K562 (cell line): ENCODE measurements around the gene NCF2. TPM values are rescaled to one million over a fixed set of nuclear protein-coding genes. Genes with fewer than 3 reads are reported as not detected.

ENCODE experiments used
- ATAC-seq: fragments of 200-7000 bp; cut with Tn5 transposase; 3 replicates; pipeline ENCODE4 v1.9.1; 2020; ENCODE audit warnings: moderate library complexity
- BruUV-seq: library from RNA; stranded (reverse); fragments of 400-500 nt; replicated peaks from 2 replicates; lab custom pipeline; 2021; lab: Mats Ljungman, UMichigan
- CTCF ChIA-PET: fragments of 300-600 bp; formaldehyde crosslinking; extraction: SDS; loops from one replicate; lab custom pipeline; 2021; ENCODE audit warnings: low intra/inter-chr PET ratio; lab: Yijun Ruan, JAX
- POLR2A ChIA-PET: fragments of 300-600, 350-650 bp; sonication (Branson Sonifier 250); formaldehyde crosslinking; extraction: SDS; loops from one replicate; lab custom pipeline; 2021; ENCODE audit warnings: antibody characterized with exemption, inconsistent platforms; lab: Yijun Ruan, JAX
- DNase-seq, 4 experiments: peaks; one replicate each; pipeline versions ENCODE4 v3.0.0 to v3.0.0-alpha.2; 2011 to 2018; ENCODE audit warnings: low spot score in 3 of 4, mixed read lengths in 3 of 4; ENCODE audit errors: extremely low read depth in 1 of 4
- FAIRE-seq: peaks from 2 replicates; lab custom pipeline; 2011; peaks lifted over from hg19 to GRCh38; lab: Jason Lieb, UNC
- H2AFZ ChIP-seq: 2 replicates; pipeline ENCODE4 v1.6.0; 2011; ENCODE audit warnings: low read depth, low read length, control low read depth, inconsistent platforms
- H3K27ac ChIP-seq: fragments of 200-600 bp; 3 replicates; pipeline ENCODE4 v1.8.0; 2011; ENCODE audit warnings: low read depth, mild to moderate bottlenecking, control low read depth, inconsistent platforms, low read length, moderate library complexity, mixed read lengths; ENCODE audit errors: extremely low read depth
- H3K27me3 ChIP-seq, 2 experiments: fragments of 300-600 bp in 1 of 2; 2 replicates in 1 of 2; 3 replicates in 1 of 2; pipeline versions ENCODE4 v1.6.0 to v1.8.0; 2011; ENCODE audit warnings: inconsistent platforms in 2 of 2, low read length in 2 of 2, mild to moderate bottlenecking in 1 of 2, mixed read lengths in 1 of 2, moderate library complexity in 1 of 2; ENCODE audit not compliant: control insufficient read depth in 2 of 2, insufficient read depth in 2 of 2
- H3K36me3 ChIP-seq: fragments of 300-600 bp; 3 replicates; pipeline ENCODE4 v1.8.0; 2011; ENCODE audit warnings: mild to moderate bottlenecking, low read length, inconsistent platforms; ENCODE audit not compliant: control insufficient read depth, insufficient read depth
- H3K4me1 ChIP-seq, 2 experiments: fragments of 200-600 bp in 1 of 2; replicated peaks in 1 of 2; 2 replicates in 1 of 2; 3 replicates in 1 of 2; pipeline versions ENCODE4 v1.5.1 to v1.8.0; 2011; ENCODE audit warnings: inconsistent platforms in 2 of 2, low read length in 2 of 2, mild to moderate bottlenecking in 1 of 2, mixed read lengths in 1 of 2, moderate library complexity in 1 of 2; ENCODE audit not compliant: control insufficient read depth in 2 of 2, insufficient read depth in 2 of 2
- H3K4me2 ChIP-seq: 2 replicates; pipeline ENCODE4 v1.6.1; 2011; ENCODE audit warnings: low read length, control low read depth, inconsistent platforms, mixed read lengths; ENCODE audit not compliant: insufficient read depth
- H3K4me3 ChIP-seq: fragments of 200-600 bp; sonication (generic), shearing (Covaris generic); 2 replicates; pipeline ENCODE4 v1.5.1; 2016; ENCODE audit warnings: control low read depth, inconsistent platforms
- H3K79me2 ChIP-seq: fragments of 200-600 bp; 3 replicates; pipeline ENCODE4 v1.8.0; 2011; ENCODE audit warnings: low read length, inconsistent platforms; ENCODE audit not compliant: control insufficient read depth, insufficient read depth
- H3K9ac ChIP-seq, 2 experiments: 2 replicates each; pipeline versions ENCODE4 v1.6.0 to v1.6.1; 2011; ENCODE audit warnings: low read depth in 2 of 2, low read length in 2 of 2, control low read depth in 1 of 2, inconsistent platforms in 1 of 2, mild to moderate bottlenecking in 1 of 2, mixed read lengths in 1 of 2; ENCODE audit not compliant: insufficient read depth in 1 of 2
- H3K9me1 ChIP-seq: one replicate; pipeline ENCODE4 v1.6.0; 2011; ENCODE audit warnings: inconsistent platforms, mild to moderate bottlenecking, low read length, moderate library complexity; ENCODE audit not compliant: control insufficient read depth, insufficient read depth
- H3K9me3 ChIP-seq: replicated peaks from 2 replicates; pipeline ENCODE4 v1.5.1; 2011; ENCODE audit warnings: low read depth, low read length, inconsistent platforms; ENCODE audit not compliant: control insufficient read depth, insufficient read depth
- H4K20me1 ChIP-seq: replicated peaks from 2 replicates; pipeline ENCODE4 v1.6.1; 2011; ENCODE audit warnings: low read length, inconsistent platforms, mixed read lengths; ENCODE audit not compliant: control insufficient read depth, insufficient read depth
- ASH1L ChIP-seq: fragments of 450-650 bp; IDR thresholded peaks from 2 replicates; pipeline ENCODE4 v1.6.1; 2018; ENCODE audit warnings: borderline replicate concordance, mild to moderate bottlenecking, low read depth; ENCODE audit not compliant: partially characterized antibody
- EP400 ChIP-seq: fragments of 450-650 bp; IDR thresholded peaks from 2 replicates; pipeline ENCODE4 v1.6.1; 2017; ENCODE audit warnings: antibody characterized with exemption, mild to moderate bottlenecking, moderate library complexity
- L3MBTL2 ChIP-seq: fragments of 450-650 bp; IDR thresholded peaks from 2 replicates; pipeline ENCODE4 v1.6.1; 2016; ENCODE audit warnings: mild to moderate bottlenecking, moderate library complexity
- LCOR ChIP-seq: sonication (generic); formaldehyde crosslinking; IDR thresholded peaks from 2 replicates; pipeline ENCODE4 v1.8.0; 2022; ENCODE audit warnings: mild to moderate bottlenecking, missing genetic modification reagents
- MAFK ChIP-seq: IDR thresholded peaks from 2 replicates; pipeline ENCODE4 v1.6.1; 2011; ENCODE audit warnings: low read length, improper control_type of control experiment
- MAX ChIP-seq: sonication (generic); formaldehyde crosslinking; IDR thresholded peaks from 2 replicates; pipeline ENCODE4 v1.9.0; 2022; ENCODE audit warnings: mild to moderate bottlenecking, missing genetic modification reagents
- SMAD4 ChIP-seq: fragments of 250-450 bp; sonication (Bioruptor Pico); conservative IDR thresholded peaks from 2 replicates; pipeline ENCODE4 v1.8.0; 2021; ENCODE audit warnings: inconsistent platforms, mild to moderate bottlenecking, moderate library complexity
- SMC3 ChIP-seq: conservative IDR thresholded peaks from 2 replicates; pipeline ENCODE4 v1.6.1; 2011; ENCODE audit warnings: low read depth, low read length, improper control_type of control experiment; ENCODE audit not compliant: insufficient read depth
- SREBF1 ChIP-seq: fragments of 150-350 bp; IDR thresholded peaks from 2 replicates; pipeline ENCODE4 v1.6.1; 2014; ENCODE audit warnings: antibody characterized with exemption, low read depth, low read length, borderline replicate concordance
- STAT5A ChIP-seq: IDR thresholded peaks from 2 replicates; pipeline ENCODE4 v1.6.1; 2012; ENCODE audit warnings: low read length, inconsistent platforms, borderline replicate concordance
- TAF1 ChIP-seq: IDR thresholded peaks from 2 replicates; pipeline ENCODE4 v1.6.1; 2011; ENCODE audit warnings: mild to moderate bottlenecking, low read length, moderate library complexity; ENCODE audit not compliant: insufficient read depth, control insufficient read depth, severe bottlenecking; ENCODE audit errors: extremely low read depth
- TCFL5 ChIP-seq: fragments of 250-450 bp; sonication (Bioruptor Pico); conservative IDR thresholded peaks from 2 replicates; pipeline ENCODE4 v1.6.1; 2021; ENCODE audit warnings: mild to moderate bottlenecking, moderate library complexity, matching md5 sums
- TFAP4 ChIP-seq: sonication (generic); formaldehyde crosslinking; IDR thresholded peaks from 2 replicates; pipeline ENCODE4 v1.8.0; 2022; ENCODE audit warnings: missing genetic modification reagents, mild to moderate bottlenecking, moderate library complexity, borderline replicate concordance
- TOE1 ChIP-seq, 2 experiments: fragments of 450-650 bp in 1 of 2; sonication (generic) in 1 of 2; formaldehyde crosslinking in 1 of 2; IDR thresholded peaks; 2 replicates each; pipeline versions ENCODE4 v1.7.1 to v1.8.0; 2016 to 2022; ENCODE audit warnings: borderline replicate concordance in 2 of 2, mild to moderate bottlenecking in 2 of 2, antibody characterized with exemption in 1 of 2, inconsistent platforms in 1 of 2, low read depth in 1 of 2, missing genetic modification reagents in 1 of 2, moderate library complexity in 1 of 2
- ZBTB17 ChIP-seq: fragments of 450-650 bp; formaldehyde crosslinking; IDR thresholded peaks from 2 replicates; pipeline ENCODE4 v1.4.0; 2020; ENCODE audit warnings: mild to moderate bottlenecking
- ZC3H8 ChIP-seq: fragments of 450-650 bp; IDR thresholded peaks from 2 replicates; pipeline ENCODE4 v1.6.1; 2017
- WGBS: fragments of 100-300 bp; shearing (Covaris generic); methylation state at CpG from one replicate; pipeline ENCODE4 v1.1.6; 2016; ENCODE audit warnings: low coverage, mixed read lengths; ENCODE audit not compliant: insufficient coverage; ENCODE audit errors: missing lambda C conversion rate; 5-methylcytosine and 5-hydroxymethylcytosine counted together
- in situ Hi-C: fragments of 300-500 bp; cut with MboI; formaldehyde crosslinking; loops from 4 replicates; pipeline ENCODE4 v1.15.0; 2018; ENCODE audit warnings: inconsistent platforms, mixed read lengths
- intact Hi-C: fragments of 100-400 bp; cut with micrococcal nuclease; formaldehyde crosslinking; loops from 2 replicates; pipeline ENCODE4 v1.14.2; 2022
- polyA plus RNA-seq, 8 experiments: library from polyadenylated mRNA; depleted of rRNA in 4 of 8; stranded (reverse) in 5 of 8; unstranded in 3 of 8; fragments of >200 nt; fragmentation: Nextera tagmentation in 2 of 8; fragmentation: Illumina TruSeq in 1 of 8; extraction: Ambion mirVana in 2 of 8; extraction: Trizol in 1 of 8; gene quantifications; 2 replicates each; pipeline versions ENCODE4 v1.2.1 to v1.2.3, GENCODE V29; 2011 to 2014; ENCODE audit warnings: inconsistent platforms in 1 of 8, missing spikeins in 1 of 8
- total RNA-seq, 7 experiments: library from RNA; depleted of rRNA in 6 of 7; stranded (reverse); fragments of >200 nt in 6 of 7; fragmentation: Illumina TruSeq in 2 of 7; extraction: Trizol in 2 of 7; gene quantifications; 2 replicates each; pipeline versions ENCODE4 v1.2.1 to v1.2.3, GENCODE V29; 2011 to 2021; ENCODE audit warnings: low replicate concordance in 1 of 7

NCF2 gene
- total and polyA plus RNA-seq, 9 of the 15 experiments (the other 6 are each of a cell fraction or from before 2014, with no cell fraction given): 0.07 to 0.54 (median 0.16) TPM; not detected in 3

- POLR2A ChIA-PET: interaction anchor here (0.7 to 2.4 kb wide), 8 partner anchors 8 to 118 kb away, joined by 3 to 19 read pairs (median 3); partner anchors contain the start of gene NCF2
- peak in 3 of 4 experiments; percentile 30 to 54 (median 48) for DNase-seq
- TF ChIP-seq SMAD4 (peak; percentile 26; the same call in 1 of the 2 replicates), SREBF1 (no peak), MAX (CRISPR knock-in tag) (no peak), L3MBTL2 (peak; percentile 40), STAT5A (peak; percentile 36; the same call in 1 of the 2 replicates), ZC3H8 (no peak), EP400 (no peak), TOE1 (IDR thresholded peaks at IDR 0.05; ENCODE audit: borderline replicate concordance) (no peak), TOE1 (CRISPR knock-in tag; IDR thresholded peaks at IDR 0.05; ENCODE audit: borderline replicate concordance, low read depth) (no peak), ZBTB17 (CRISPR knock-in tag) (no peak), TAF1 (no peak), LCOR (CRISPR knock-in tag) (peak; percentile 65; the same call in 1 of the 2 replicates), ASH1L (no peak), SMC3 (0 out of 2 replicates have a peak, but pooled peaks have one; percentile 16), TCFL5 (CRISPR knock-in tag) (no peak), TFAP4 (CRISPR knock-in tag) (peak; percentile 79; the same call in 1 of the 2 replicates), MAFK (0 out of 2 replicates have a peak, but pooled peaks have one; percentile 8)
These were observed 10.0 kb downstream of the NCF2 start for GRCh38 chr1:183580281-183580682.

More at GRCh38 chr1:183580281-183580682, 10.0 kb downstream of the NCF2 start:
- intact Hi-C loops (loop anchor here (1.0 kb wide), 1 partner anchor 110 kb away; no protein-coding TSS in a partner anchor), in situ Hi-C loops (no loop called here)
- WGBS: under 1% methylated on average over 8 of the region's 8 CpGs
- peak; percentile 82 for ATAC-seq
- Histone ChIP-seq H3K9me1 (no peaks in the 10 kb centered on the region), H3K4me1 (peaks cover 3 to 9% of the 10 kb centered on the region in 2 experiments; a peak in 3 of 5 replicates), H2AFZ (peak overlapping the region; percentile 75), H3K4me3 (no peak overlapping the region), H3K4me2 (peak overlapping the region; percentile 71), H3K79me2 (no peaks in the 10 kb centered on the region), H3K9me3 (no peaks in the 10 kb centered on the region), H3K27me3 (peaks cover 44 to 46% of the 10 kb centered on the region in 2 experiments), H3K9ac (no peak overlapping the region; a peak in 1 of 4 replicates), H3K27ac (no peak overlapping the region), H4K20me1 (peaks cover 5% of the 10 kb centered on the region), H3K36me3 (no peaks in the 10 kb centered on the region)
- BruUV-seq: no TSS peak
- peak; percentile 80 for FAIRE-seq
- CTCF ChIA-PET: interaction anchor here (1.2 kb wide), 1 partner anchor 111 kb away, joined by 3 read pairs; no protein-coding TSS in a partner anchor
